Measurements from ENCODE around the gene MTMR10. TPM values are rescaled to one million over a fixed set of nuclear protein-coding genes. Genes with fewer than 3 reads are reported as not detected.

MTMR10 gene
- total RNA-seq, 4 donors from 2014 or later = 36.6 to 63.4 (median 40.4) TPM

DNA sequence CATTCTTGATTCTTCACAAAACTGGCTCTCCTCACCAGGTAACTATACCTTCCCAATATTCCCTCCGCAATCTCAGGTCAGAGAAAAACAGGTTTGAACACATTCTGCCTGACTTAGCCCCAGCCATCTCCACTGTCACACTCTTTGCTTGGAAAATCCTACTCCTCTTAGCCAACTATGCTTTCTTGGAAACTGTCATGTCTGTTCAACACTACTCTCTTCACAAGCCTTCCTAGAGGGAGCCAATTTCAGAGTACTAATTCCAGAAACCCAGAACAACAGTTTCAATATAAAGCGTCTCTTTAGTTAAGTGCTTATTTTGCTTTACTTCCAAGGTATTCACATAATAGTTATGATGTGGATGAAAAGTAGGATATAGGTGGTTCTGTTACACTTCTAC, 21.7 kb downstream of the MTMR10 start:
- no peaks in the 10 kb centered on the region for H3K9me3 ChIP-seq
- intact Hi-C loops (cut with DNase I; ENCODE audit: low total_unique reads) = loop anchor here (10.0 kb wide), 1 partner anchor 245 kb away; no protein-coding TSS in a partner anchor
- no peak overlapping the region for H3K27ac ChIP-seq
- peaks cover 0 to 38% of the 10 kb centered on the region in 2 donors for H3K36me3 ChIP-seq
- no peaks in the 10 kb centered on the region for H3K27me3 ChIP-seq
- DNase-seq (no peak), ATAC-seq (no peak)
- in situ Hi-C loops (cut with MboI; ENCODE audit: low sequenced_read_pairs in 4 of 4) = loop anchor here in 3 of 4 donors (10.0 to 25.0 kb wide), 3 partner anchors 65 to 393 kb away; partner anchors contain the start of genes FAN1 (in 1 of the 3) and KLF13 (in 1 of the 3)
- TF ChIP-seq, protein P1, sequence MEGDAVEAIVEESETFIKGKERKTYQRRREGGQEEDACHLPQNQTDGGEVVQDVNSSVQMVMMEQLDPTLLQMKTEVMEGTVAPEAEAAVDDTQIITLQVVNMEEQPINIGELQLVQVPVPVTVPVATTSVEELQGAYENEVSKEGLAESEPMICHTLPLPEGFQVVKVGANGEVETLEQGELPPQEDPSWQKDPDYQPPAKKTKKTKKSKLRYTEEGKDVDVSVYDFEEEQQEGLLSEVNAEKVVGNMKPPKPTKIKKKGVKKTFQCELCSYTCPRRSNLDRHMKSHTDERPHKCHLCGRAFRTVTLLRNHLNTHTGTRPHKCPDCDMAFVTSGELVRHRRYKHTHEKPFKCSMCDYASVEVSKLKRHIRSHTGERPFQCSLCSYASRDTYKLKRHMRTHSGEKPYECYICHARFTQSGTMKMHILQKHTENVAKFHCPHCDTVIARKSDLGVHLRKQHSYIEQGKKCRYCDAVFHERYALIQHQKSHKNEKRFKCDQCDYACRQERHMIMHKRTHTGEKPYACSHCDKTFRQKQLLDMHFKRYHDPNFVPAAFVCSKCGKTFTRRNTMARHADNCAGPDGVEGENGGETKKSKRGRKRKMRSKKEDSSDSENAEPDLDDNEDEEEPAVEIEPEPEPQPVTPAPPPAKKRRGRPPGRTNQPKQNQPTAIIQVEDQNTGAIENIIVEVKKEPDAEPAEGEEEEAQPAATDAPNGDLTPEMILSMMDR (IDR thresholded peaks at IDR 0.05 in 4 of 5, conservative IDR thresholded peaks at IDR 0.05 in 1 of 5) = no peak
- no peak for TF ChIP-seq POLR2A (IDR thresholded peaks at IDR 0.05)
- H3K4me1 ChIP-seq = no peaks in the 10 kb centered on the region
- no peak overlapping the region for H3K4me3 ChIP-seq

DNA sequence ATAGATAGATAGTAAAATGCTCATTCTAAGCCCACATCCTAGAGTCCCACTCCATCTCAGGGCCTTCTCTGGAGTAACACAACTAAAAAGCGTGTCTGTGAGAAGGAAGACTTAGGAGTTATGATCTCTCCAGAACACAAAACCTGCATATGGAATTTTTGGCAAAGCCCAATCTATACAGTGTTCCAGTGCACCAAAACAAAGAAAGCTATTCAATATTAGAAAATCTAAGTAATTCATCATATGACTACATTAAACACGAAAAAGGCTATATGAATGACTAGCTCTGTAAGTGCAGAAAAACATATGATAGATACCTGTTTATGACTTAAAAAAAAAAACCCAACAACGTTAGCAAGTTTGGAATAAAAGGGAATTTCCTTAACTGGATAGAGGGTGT, 27.7 kb downstream of the MTMR10 start:
- peaks cover 36 to 39% of the 10 kb centered on the region in 2 donors for H3K4me1 ChIP-seq
- DNase-seq (no peak), ATAC-seq (no peak)
- intact Hi-C loops (cut with DNase I; ENCODE audit: low total_unique reads) = loop anchor here (2.0 to 10.0 kb wide), 2 partner anchors 195 to 251 kb away; no protein-coding TSS in a partner anchor
- no peak for TF ChIP-seq POLR2A (IDR thresholded peaks at IDR 0.05)
- TF ChIP-seq, protein P1 (IDR thresholded peaks at IDR 0.05 in 4 of 5, conservative IDR thresholded peaks at IDR 0.05 in 1 of 5) = no peak
- H3K36me3 ChIP-seq = peaks cover 0 to 14% of the 10 kb centered on the region in 2 donors
- in situ Hi-C loops (cut with MboI; ENCODE audit: low sequenced_read_pairs in 4 of 4) = loop anchor here in 2 of 4 donors (25.0 kb wide), 2 partner anchors 374 to 399 kb away; partner anchors contain the start of gene KLF13 (in 1 of the 2)
- no peaks in the 10 kb centered on the region for H3K9me3 ChIP-seq
- no peaks in the 10 kb centered on the region for H3K27me3 ChIP-seq
- H3K27ac ChIP-seq = peak overlapping the region in 3 of 4 donors; percentile 86 to 95 (median 93)
- no peak overlapping the region for H3K4me3 ChIP-seq

DNA sequence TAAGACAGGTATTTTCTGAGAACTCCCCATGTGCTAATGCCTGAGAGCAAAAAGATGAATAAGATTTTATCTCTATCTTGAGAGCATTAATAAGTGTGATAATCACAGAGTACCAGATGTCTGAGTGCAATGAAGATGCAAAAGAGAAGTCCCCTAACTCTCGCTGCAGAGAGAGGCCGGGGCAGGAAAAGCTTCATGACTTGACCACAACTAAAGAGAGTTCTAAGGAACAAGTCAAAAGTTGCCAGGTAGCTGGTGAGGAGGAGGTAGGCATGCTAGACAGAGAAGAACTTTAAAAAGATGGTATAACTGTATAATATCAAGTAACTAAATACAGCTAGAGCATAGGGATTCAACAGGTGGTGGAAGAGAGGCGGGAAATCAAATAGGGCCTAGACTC, 28.8 kb downstream of the MTMR10 start:
- Histone ChIP-seq H3K4me3 (no peak overlapping the region), H3K9me3 (no peaks in the 10 kb centered on the region), H3K27ac (peak overlapping the region; percentile 84 to 95 (median 90)), H3K27me3 (no peaks in the 10 kb centered on the region), H3K36me3 (peaks cover 0 to 24% of the 10 kb centered on the region in 2 donors), H3K4me1 (peaks cover 36 to 39% of the 10 kb centered on the region in 2 donors)
- ATAC-seq (no peak), DNase-seq (no peak)
- in situ Hi-C loops (cut with MboI; ENCODE audit: low sequenced_read_pairs in 4 of 4) = loop anchor here in 2 of 4 donors (25.0 kb wide), 2 partner anchors 375 to 400 kb away; partner anchors contain the start of gene KLF13 (in 1 of the 2)
- intact Hi-C loops (cut with DNase I; ENCODE audit: low total_unique reads) = loop anchor here (2.0 to 10.0 kb wide), 2 partner anchors 196 to 252 kb away; no protein-coding TSS in a partner anchor
- TF ChIP-seq POLR2A (IDR thresholded peaks at IDR 0.05) = no peak
- TF ChIP-seq, protein P1 (IDR thresholded peaks at IDR 0.05 in 4 of 5, conservative IDR thresholded peaks at IDR 0.05 in 1 of 5) = no peak

DNA sequence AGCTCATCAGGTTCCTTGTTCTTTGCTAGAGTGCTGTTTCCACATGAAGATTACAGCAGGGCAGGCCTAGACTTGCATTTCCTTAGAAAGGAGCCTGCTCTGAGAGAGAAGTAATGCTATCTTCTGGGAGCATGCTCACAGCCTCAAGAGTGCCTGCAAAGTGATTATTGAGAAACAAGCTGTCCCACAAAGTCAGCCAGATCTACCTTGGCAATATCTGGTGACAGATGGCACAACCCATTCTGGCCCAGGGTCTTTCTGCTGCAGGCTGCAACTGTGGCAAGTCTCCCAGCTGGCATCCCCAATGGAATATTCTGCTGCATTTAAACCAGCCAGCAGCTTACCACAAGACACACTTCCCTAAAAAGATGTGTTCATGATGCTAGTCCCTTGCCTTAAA, 29.3 kb downstream of the MTMR10 start:
- Histone ChIP-seq H3K27me3 (no peaks in the 10 kb centered on the region), H3K9me3 (no peaks in the 10 kb centered on the region), H3K4me3 (peak overlapping the region in 1 of 4 donors; percentile 14), H3K36me3 (peaks cover 0 to 30% of the 10 kb centered on the region in 2 donors), H3K4me1 (peaks cover 36 to 39% of the 10 kb centered on the region in 2 donors), H3K27ac (peak overlapping the region; percentile 84 to 95 (median 90))
- TF ChIP-seq, protein P1 (IDR thresholded peaks at IDR 0.05 in 4 of 5, conservative IDR thresholded peaks at IDR 0.05 in 1 of 5) = no peak
- peak in 1 of 2 donors; percentile 19 for TF ChIP-seq POLR2A (IDR thresholded peaks at IDR 0.05)
- peak; percentile 70 to 92 for DNase-seq
- peak; percentile 84 to 87 for ATAC-seq
- in situ Hi-C loops (cut with MboI; ENCODE audit: low sequenced_read_pairs in 4 of 4) (loop anchor here in 2 of 4 donors (25.0 kb wide), 2 partner anchors 375 to 400 kb away; partner anchors contain the start of gene KLF13 (in 1 of the 2)), intact Hi-C loops (cut with DNase I; ENCODE audit: low total_unique reads) (loop anchor here (2.0 to 10.0 kb wide), 2 partner anchors 197 to 253 kb away; no protein-coding TSS in a partner anchor)

Measured in gastrocnemius medialis (tissue), 4 donors.